Astrocyte of the spinal cord (primary cell): ENCODE measurements around the gene FAM43B.
A peak's percentile ranks its signal among the peaks of the same experiment; 100 is the strongest.

ENCODE experiments used
- DNase-seq: peaks from one replicate; pipeline ENCODE4 v3.0.0; 2011; ENCODE audit warnings: low read depth, low spot score
- H3K4me3 ChIP-seq: 2 replicates; pipeline ENCODE4 v1.5.1; 2011; ENCODE audit warnings: low read depth, mild to moderate bottlenecking, low read length, moderate library complexity
- CTCF ChIP-seq: IDR thresholded peaks from 2 replicates; pipeline ENCODE4 v1.5.1; 2012; ENCODE audit warnings: low read depth, mild to moderate bottlenecking, low read length, inconsistent platforms
- in situ Hi-C: cut with HindIII; loops from 2 replicates; pipeline ENCODE4 v1.10.0; 2017; ENCODE audit warnings: low sequenced_read_pairs

Gene FAM43B

GRCh38 chr1:20578721-20579395 is 26.5 kb downstream of the FAM43B start:
- no peak overlapping the region for H3K4me3 ChIP-seq
- peak; percentile 31 for DNase-seq
- in situ Hi-C loops: no loop called here

GRCh38 chr1:20584890-20585289 is 32.5 kb downstream of the FAM43B start:
- no peak for TF ChIP-seq CTCF
- in situ Hi-C loops: no loop called here
- peak; percentile 37 for DNase-seq
- no peak overlapping the region for H3K4me3 ChIP-seq

More at GRCh38 chr1:20578721-20579395, 26.5 kb downstream of the FAM43B start:
- no peak for TF ChIP-seq CTCF

- TF ChIP-seq CTCF: no peak
- no peak overlapping the region for H3K4me3 ChIP-seq
- in situ Hi-C loops: no loop called here
- DNase-seq: no peak
These were observed 34.7 kb downstream of the FAM43B start for GRCh38 chr1:20586953-20587660.

GRCh38 chr1:20587661-20588053 is 35.3 kb downstream of the FAM43B start:
- DNase-seq: peak; percentile 17
- in situ Hi-C loops: no loop called here
- no peak for TF ChIP-seq CTCF
- no peak overlapping the region for H3K4me3 ChIP-seq

- no peak within 1 kb of the TSS for H3K4me3 ChIP-seq
- in situ Hi-C loops: no loop called here
- TF ChIP-seq CTCF: no peak
- DNase-seq: no peak
These were observed 36.4 kb downstream of the FAM43B start, which contains the start of gene CDA for GRCh38 chr1:20588634-20589225. CDA (plus strand) TSS chr1:20589097; CDS start chr1:20589130, 33 bp downstream.

DNA sequence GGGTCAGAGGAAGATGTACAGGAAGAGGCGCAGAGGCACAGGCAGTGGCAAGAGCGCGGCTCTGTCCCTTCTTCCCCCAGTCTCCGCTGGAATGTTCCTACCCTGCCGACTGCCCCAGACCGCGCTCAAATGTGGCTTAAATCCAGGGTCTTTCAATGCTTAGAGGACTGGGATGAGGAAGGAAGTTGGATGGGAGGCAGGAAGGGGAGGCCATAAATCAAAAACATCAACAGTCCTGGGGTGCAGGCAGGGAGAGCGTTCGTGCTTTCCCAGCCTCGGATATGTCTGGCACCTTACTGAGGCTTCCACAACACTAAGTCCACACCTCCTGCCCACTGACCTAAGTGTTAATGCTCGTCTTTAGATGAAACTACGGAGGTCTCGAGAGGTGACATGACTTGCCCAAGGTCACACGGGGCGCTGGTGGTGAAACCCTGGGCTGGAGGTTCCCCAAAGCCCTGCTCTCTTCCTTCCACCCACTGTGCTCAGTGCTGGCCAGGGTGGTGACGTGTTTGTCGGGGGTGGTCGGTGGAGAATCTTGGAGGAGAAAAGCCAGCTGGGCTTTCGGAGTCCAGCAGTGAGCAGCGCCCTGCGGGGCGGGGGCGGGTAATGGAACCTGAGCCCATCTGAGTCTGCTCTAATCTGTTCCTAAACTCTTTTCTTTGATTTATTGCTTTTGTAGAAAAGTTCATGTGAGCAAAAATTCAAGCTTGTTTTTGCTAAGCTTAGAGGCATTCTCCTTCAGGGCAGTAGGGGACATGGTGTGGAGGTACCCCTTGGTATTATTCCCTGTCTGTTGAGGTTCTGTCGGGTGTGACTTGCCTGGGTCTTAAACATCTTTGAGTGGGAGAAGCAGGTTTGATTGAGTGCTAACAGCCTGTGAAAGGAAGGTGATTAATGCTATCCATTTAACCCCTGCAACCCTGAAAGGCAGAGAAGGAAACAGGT is 37.2 kb downstream of the FAM43B start:
- TF ChIP-seq CTCF: no peak
- no peak overlapping the region for H3K4me3 ChIP-seq
- in situ Hi-C loops: no loop called here
- DNase-seq: peak; percentile 57
